WI38 (cell line): ENCODE results near the gene CSK.

Experiments used
- H3K4me3 ChIP-seq: 2 replicates; pipeline ENCODE4 v1.5.1; 2011; ENCODE audit warnings: low read depth, mild to moderate bottlenecking, control low read depth, low read length
- CTCF ChIP-seq: IDR thresholded peaks from 2 replicates; pipeline ENCODE4 v1.5.1; 2012; ENCODE audit warnings: low read depth, mild to moderate bottlenecking, control low read depth, low read length

Gene CSK

GRCh38 chr15:74829991-74830390 is 48.1 kb downstream of the CSK start:
- no peak overlapping the region for H3K4me3 ChIP-seq
- TF ChIP-seq CTCF = no peak

GRCh38 chr15:74830868-74831267 is 49.0 kb downstream of the CSK start:
- no peak for TF ChIP-seq CTCF
- H3K4me3 ChIP-seq = no peak overlapping the region

GRCh38 chr15:74831813-74832495 is 50.1 kb downstream of the CSK start:
- H3K4me3 ChIP-seq = no peak overlapping the region
- TF ChIP-seq CTCF = no peak

- no peak for TF ChIP-seq CTCF
- H3K4me3 ChIP-seq = no peak overlapping the region
These were observed 50.9 kb downstream of the CSK start for GRCh38 chr15:74832826-74833225.

GRCh38 chr15:74833376-74834107 is 51.7 kb downstream of the CSK start:
- H3K4me3 ChIP-seq = no peak overlapping the region
- TF ChIP-seq CTCF = no peak

- no peak overlapping the region for H3K4me3 ChIP-seq
- TF ChIP-seq CTCF = peak; percentile 90
These were observed 53.5 kb downstream of the CSK start for GRCh38 chr15:74835312-74835823.

GRCh38 chr15:74836846-74837245 is 55.0 kb downstream of the CSK start:
- TF ChIP-seq CTCF = no peak
- H3K4me3 ChIP-seq = no peak overlapping the region
